GM19452 (cell line): Measurements from ENCODE around the gene IFI27L1.
"Not testable (repeated sequence)": the region's sequence is repeated elsewhere in the genome, so short reads cannot be mapped to it uniquely, and the experiment has no call there.

Experiments used
- ATAC-seq: cut with Tn5 transposase; IDR thresholded peaks from one replicate; pipeline ENCODE4 v1.9.1; 2021; ENCODE audit not compliant: unreplicated experiment

Gene IFI27L1

DNA sequence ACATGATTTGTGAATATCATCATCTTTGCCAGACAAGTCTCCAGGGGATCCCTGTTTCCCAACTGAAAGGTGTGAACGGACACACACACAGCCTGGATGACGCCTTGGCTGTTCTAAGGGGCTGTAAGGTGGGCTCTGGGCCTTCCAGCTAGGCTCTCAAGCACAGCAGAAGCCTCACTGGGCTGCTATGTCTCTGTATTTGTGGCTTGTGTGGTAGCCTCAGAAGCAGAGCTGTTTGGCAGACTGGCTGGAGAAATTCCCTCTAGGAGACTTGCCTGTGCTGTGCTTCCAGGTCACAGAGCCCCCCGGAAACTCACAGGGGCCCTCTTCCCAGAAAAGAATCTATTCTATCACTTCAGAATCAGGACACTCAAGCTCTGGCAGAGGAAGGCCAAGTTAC, 33.5 kb upstream of the IFI27L1 start:
- ATAC-seq: no peak

DNA sequence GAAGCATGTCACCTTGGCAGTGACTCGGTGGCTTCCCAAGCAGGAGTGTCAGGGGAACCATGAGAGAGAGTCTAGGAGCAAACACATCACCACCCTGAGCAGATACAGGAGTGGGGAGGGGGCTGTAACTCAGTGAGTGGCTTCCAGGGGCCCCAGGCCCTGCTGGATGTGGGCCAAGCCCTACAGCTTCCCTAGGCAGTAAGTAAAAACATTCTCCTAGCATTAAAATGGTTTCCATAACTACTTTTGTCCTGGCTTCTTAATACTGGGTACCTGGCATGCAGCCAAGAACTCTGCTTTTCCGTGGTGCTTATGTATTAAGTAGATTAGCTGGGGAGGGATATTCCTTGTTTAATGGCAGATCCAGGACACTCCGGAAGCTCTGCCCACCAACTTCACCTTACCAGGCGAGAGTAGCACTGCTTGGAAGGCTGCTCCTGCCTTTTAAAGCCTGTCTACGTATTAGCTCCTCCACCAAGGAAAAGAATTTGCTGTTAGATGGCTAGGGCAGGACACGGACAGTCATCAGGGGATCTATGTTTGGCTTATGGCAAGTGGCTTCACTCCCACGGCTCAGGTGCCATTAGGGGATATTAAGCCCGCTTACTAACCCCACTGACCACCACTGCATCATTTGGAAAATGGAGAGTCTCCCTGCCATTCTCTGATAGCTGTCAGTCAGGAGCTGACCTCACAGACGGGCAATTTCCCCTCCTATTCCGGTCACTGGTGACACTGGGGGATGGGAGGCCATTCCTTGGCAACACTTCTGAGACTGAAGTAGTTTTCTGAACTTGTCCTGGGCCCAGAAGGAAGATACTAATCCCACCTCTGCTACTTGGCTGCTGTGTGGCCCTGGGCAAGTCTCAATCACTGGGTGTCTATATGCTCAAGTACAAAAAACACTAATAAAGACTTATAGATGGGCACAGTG, 32.2 kb upstream of the IFI27L1 start:
- ATAC-seq: no peak

DNA sequence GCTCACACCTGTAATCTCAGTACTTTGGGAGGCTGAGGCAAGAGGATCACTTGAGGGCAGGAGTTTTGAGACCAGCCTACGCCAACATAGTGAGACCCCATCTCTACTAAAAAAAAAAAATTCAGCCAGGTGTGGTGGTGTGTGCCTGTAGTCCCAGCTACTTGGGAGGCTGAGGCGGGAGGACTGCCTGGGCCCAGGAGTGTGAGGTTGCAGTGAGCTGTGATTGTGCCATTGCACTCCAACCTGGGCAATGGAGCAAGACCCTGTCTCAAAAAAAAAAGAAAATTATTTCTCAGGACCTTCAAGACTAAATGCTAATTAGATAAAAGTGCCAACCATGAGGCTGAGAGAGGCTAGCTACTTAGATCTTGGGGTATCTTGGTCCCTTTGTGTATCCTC, 31.5 kb upstream of the IFI27L1 start:
- ATAC-seq: no peak

DNA sequence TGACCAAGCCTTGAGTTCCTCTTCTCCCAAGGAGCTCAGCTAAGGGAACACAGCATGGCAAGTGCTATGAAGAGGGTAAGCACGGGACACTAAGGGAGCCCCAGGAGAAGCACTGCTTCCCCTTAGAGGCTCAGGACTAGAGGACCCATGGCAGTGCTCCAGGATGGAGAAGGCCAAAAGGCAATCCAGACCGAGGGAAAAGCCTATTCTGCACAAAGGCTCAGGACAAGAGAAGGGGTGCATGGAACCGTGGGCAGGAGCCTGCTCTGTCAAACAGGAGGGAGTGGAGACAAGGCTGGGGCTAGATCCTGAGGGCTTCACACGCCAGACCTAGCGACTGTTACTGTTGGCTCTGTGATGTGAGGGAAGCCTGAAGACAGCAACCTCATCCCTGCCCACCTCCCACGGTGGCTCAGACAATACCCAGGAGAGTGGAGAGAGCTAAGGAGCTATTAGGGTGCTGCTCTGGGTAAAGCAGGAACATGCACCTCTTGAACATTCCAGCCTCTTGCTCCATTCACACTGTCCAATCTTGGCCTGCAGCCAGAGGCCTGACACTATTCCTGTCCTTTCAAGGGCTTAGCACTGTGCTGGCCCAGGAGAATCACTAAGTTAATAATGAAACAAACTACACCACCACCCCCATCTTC, 30.8 kb upstream of the IFI27L1 start:
- ATAC-seq: no peak

DNA sequence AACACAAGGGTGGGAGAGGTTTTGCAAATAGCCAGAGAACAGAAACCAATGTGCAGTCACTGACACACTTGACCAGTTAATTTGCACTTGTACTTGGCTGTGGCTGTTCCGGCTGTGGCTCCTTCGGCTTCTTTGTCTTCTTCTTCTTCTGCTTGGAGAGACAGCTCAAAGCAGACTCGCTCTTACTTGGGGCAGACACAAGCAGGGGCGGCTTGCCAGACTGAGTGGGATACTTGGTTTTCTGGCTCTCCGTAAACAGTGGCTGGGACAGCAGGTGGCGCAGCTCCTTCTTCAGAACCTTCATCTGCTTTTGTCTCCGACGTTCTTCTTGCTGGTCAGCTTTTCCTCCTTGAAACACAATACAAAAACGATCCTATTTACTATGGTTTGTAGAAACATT, 30.0 kb upstream of the IFI27L1 start:
- no peak for ATAC-seq

- ATAC-seq: no peak
These were observed 29.3 kb upstream of the IFI27L1 start for GRCh38 chr14:94051779-94052178.

DNA sequence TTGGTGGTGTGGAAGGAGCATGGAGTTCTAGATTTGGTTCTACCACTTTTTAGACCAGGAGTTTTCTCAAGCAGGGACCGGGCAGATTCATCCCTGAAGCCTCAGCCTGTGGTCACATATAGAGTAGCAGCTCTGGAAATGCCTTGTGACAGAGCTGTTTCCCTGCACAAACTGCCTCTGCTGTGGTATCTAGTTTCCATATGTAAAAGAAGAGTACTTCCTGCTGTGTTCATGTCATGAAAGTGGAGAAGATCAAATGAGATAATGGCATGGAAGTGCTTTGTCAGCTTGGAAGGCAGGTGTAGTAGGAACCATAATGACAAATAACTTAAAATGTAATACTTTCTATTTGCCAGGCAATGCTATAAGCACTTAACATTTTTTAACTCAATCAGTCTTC, 28.9 kb upstream of the IFI27L1 start:
- ATAC-seq: no peak

- no peak for ATAC-seq
These were observed 28.4 kb upstream of the IFI27L1 start for GRCh38 chr14:94052662-94053061.

DNA sequence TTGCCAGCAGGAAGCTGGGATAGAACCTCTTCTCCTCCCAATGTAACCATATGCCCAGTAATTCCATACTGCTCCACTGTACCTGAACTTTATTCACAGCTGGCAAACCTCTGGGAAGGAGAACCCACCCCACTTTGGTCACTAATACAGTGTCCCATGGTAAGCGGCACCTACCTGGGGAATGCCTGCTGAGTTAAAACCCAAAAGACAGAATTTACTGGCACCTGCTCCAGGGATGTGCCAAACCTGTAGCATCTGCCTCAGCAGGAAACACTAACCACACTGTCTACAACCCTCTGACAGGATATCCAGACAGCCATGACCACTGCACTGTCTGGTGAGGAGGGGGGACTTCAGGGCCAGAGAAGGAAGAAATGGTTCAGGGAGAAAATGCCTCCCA, 26.7 kb upstream of the IFI27L1 start:
- ATAC-seq: no peak

DNA sequence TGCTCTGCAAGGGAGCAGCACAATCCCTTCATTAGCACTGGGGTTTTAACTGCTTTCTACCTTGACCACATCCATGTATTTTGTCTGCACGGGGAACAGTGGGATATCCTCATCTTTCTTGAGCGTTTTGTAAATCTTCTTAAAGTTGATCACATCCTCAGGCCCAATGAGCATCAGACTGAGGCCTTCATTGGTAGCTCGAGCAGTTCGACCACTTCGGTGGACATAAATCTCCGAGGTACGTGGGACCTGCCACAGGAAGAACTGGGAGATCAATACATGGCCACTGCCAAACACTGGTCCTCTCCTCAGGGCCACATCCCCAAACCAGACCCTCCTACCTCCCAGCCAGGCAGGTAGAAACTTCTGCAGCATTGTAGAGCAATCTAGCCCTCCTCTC, 26.2 kb upstream of the IFI27L1 start:
- ATAC-seq: no peak

- ATAC-seq: peak; percentile 84
These were observed 24.4 kb upstream of the IFI27L1 start for GRCh38 chr14:94056579-94057308.

DNA sequence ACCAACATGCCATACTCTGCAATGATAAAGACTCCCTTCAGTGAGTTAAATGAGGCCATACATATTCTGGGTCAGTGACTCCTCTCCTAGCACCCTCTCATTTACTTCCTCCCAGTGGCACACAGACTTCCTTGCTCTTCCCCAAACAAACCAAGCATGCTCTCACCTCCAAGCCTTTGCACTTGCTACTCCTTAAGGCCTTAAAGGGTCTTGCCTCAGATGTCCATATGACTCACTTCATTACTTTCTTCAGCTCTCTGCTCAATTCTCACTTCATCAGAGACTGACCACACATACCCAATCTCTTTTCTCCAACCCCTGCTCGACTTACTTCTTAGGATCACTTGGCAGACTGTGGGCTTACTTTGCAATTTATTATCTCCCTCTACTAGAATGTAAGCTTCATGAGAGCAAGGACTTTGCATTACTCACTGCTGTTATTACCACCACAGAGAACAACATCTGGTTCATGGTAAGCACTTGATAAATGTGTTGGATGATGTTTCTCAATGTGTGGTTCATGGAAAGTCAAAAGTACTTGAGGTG, 22.9 kb upstream of the IFI27L1 start:
- no peak for ATAC-seq

DNA sequence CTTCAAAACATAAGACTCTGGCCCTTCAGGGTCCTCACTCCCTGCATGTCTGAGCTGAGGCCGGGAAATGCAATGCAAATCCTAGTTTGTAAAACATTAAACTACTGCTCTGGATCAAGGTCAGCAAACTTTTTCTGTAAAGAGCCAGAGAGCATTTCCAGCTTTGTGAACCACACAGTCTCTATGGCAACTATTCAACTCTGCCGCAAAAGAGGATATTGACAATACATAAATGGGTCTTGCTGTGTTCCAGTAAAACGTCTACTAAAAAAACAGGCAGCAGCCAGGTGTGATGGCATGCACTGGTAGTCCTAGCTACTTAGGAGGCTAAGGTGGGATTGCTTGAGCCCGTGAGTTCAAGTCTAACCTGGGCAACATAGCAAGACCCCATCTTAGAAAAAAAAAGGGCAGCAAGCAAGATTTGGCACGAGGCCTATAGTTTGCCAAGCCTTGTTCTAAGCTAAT, 22.4 kb upstream of the IFI27L1 start:
- ATAC-seq: no peak

GRCh38 chr14:94059998-94060397, 21.1 kb upstream of the IFI27L1 start:
- ATAC-seq: no peak

- no peak for ATAC-seq
These were observed 18.7 kb upstream of the IFI27L1 start for GRCh38 chr14:94062344-94062940.

GRCh38 chr14:94066089-94066676, 14.9 kb upstream of the IFI27L1 start:
- ATAC-seq: no peak

DNA sequence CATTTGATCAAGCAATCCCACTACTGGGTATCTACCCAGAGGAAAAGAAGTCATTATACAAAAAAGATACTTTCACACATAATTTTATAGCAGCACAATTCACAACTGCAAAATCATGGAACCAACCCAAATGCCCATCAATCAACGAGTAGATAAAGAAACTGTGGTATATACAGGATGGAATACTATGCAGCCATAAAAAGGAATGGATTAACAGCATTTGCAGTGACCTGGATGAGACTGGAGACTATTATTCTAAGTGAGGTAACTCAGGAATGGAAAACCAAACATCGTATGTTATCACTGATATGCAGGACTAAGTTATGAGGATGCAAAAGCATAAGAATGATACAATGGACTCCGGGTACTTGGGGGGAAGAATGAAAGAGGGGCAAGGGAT, 9.0 kb upstream of the IFI27L1 start:
- ATAC-seq: not testable (repeated sequence)

DNA sequence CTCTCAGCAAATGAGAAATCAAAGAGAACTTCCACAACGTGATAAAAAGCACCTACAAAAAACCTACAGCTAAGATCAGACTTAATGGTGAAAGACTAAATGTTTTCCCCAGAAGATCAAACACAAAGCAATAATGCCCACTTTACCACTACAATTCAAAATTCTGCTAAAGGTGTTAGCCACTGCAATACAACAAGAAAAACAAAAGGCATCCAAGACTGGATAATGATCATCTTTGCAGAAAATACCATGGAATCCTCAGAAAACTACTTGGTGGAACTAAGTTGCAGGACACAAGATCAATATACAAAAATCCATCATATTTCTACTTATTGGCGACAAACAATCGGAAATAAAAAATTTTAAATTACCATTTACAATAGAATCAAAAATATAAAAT, 6.6 kb upstream of the IFI27L1 start:
- ATAC-seq: no peak

DNA sequence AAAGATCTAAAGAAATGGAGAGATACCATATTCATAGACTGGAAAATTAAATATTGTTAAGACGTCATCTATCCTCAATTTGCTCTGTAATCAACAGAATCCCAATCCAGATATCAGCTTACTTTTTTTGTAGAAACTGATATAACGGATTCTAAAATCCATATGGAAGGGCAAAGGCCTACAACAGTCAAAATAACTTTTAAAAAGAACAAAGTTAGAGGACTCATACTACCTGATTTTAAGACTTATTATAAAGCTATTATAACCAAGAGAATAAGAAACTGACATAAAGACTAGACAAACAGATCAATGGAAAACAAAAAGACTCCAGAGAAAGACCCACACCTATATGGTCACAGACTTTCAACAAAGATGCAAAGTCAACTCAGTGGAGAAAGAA, 6.1 kb upstream of the IFI27L1 start:
- no peak for ATAC-seq

DNA sequence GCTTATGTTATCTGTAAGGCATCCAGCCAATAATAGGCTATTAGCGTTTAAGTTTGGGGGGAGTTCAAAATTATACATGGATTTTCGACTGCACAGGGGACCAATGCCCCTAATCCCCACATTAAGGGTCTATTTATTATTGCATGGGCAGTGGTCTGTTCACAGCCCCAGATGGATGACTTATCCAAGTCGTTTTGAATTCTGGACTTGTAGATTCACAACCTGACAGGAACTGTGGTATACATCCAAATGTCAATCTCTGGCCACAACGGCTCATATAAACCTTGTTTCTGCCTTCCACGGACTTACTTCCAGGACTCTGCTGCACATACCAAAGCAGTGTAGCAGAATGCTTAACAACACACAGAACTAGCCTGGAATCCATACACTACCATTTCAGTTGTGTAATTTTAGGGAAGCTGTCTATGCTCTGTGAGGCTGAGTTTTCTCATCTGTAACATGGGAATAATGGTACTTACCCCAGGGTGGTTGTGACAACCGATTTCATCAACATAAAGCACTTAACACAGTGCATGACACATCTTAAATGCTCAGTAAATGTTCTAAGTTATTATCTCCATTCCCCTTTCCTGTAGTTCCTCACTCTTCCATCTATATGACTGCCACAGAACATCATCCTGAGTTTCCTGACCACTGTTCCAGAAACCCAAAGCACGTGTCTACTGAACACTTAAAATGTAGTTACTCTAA, 3.8 kb upstream of the IFI27L1 start:
- ATAC-seq: no peak
